ENCODE measurements around the gene MON1B.
"Not testable (repeated sequence)": the region's sequence is repeated elsewhere in the genome, so short reads cannot be mapped to it uniquely, and the experiment has no call there.

Gene MON1B

DNA sequence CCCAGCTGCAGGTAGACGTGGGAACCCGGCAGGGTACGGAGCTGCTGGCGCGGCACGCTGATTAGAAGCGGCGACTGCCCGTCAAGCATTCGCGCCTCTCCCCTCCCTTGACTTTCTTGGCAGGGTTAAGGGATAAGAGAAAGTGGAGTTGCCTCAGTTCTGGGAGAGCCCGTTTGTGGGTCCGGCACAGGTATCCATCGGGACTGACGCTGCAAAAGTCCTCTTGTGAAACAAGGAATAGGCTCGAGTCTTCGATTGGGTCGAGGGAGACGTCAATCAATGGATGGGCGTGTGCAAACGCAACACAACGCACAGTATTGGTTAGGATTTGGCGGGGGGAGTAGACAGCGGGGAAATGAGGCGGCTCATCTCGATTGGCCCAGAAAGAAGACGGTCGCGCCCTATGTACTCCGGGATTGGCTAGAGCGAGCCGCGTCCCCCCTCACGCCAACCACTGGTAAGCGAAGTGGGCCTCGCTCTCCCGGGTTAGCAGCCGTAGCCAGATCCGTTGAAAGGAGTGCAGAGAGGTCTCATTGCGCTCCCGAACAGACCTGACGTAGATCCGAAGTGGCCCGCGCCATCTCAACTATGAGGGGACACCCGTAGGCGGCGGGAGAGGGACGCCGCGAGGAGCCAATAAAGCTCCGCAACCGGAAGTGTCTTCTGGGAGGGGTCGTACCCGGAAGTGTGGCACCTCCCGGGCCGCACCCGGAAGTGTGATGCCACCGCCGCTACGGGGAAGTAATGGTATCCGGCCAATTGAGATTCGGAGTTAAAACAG is at the start of gene MON1B:
Gene MON1B, plus strand, starts transcription at position 713 of the 781 bp plus-strand sequence. CDS start 296 bp downstream, outside the sequence.
- FAIRE-seq (peak; percentile 98), DNase-seq (ENCODE audit: insufficient read length, low spot score) (peak; percentile 86)

GRCh38 chr16:77143364-77143763 is 47.6 kb upstream of the MON1B start:
- no peak for FAIRE-seq
- no peak for DNase-seq (ENCODE audit: insufficient read length, low spot score)

GRCh38 chr16:77148121-77148520 is 42.9 kb upstream of the MON1B start:
- FAIRE-seq (no peak), DNase-seq (ENCODE audit: insufficient read length, low spot score) (no peak)

GRCh38 chr16:77157346-77158058 is 33.5 kb upstream of the MON1B start:
- DNase-seq (ENCODE audit: insufficient read length, low spot score) (no peak), FAIRE-seq (no peak)

GRCh38 chr16:77158293-77158692 is 32.7 kb upstream of the MON1B start:
- no peak for FAIRE-seq
- DNase-seq (ENCODE audit: insufficient read length, low spot score), result no peak

DNA sequence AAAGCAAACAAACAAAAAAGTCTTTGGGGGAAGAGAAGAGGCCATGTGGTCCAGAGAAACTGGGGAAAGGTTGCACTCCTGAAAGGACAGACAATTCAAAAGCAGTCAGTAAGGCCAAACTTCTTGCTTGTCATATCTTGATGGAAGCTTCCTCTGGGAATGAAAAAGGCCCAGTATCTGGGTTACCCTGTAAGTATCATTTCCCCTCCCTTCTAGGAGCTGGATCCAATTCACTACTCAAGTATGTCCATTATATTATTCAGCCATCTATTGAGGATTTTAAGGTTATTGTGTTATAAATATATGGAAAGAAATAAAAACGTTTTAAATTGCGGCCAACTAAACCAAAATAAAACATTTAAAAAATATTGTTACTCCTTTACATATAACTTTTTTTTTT is 26.0 kb upstream of the MON1B start:
- FAIRE-seq (no peak), DNase-seq (ENCODE audit: insufficient read length, low spot score) (no peak)

DNA sequence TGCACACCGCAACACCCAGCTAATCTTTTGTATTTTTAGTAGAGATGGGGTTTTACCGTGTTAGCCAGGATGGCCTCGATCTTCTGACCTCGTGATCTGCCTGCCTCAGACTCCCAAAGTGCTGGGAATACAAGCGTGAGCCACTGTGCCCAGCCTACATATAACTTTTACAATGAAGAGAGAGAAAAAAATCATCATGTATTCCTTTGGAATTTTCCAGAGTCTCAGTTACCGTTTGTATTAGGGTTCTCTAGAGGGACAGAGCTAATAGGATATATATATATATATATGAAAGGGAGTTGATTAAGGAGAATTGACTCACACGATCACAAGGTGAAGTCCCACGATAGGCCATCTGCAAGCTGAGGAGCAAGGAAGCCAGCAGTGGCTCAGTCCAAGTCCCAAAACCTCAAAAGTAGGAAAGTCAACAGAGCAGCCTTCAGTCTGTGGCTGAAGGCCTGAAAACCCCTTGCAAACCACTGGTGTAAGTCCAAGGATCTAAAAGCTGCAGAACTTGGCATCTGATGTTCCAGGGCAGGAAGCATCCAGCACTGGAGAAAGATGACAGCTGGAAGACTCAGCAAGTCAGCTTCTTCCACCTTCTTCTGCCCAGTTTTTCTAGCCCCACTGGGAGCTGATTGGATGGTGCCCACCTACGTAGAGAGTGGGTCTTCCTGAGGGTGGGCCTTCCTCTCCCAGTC is 25.3 kb upstream of the MON1B start:
- not testable (repeated sequence) for DNase-seq (ENCODE audit: insufficient read length, low spot score); FAIRE-seq

GRCh38 chr16:77166726-77167125 is 24.3 kb upstream of the MON1B start:
- DNase-seq (ENCODE audit: insufficient read length, low spot score) (no peak), FAIRE-seq (no peak)

DNA sequence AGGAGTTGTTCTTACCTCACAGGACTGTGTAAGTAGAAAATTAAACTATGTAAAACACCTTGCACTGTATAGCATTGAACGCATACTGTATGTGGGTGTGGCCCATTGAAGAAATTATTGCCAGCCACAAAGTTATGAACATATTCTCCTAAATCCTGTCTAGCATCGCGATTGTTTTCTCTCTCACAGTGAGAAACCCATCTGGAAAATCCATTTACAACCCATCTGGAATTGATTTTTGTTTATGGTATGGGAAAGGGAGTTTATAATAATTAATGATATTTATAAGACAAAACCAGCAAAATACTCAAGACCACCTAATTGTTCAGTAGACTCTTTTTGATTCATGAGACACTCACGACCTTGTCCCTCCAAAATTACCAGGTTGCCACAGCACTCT is 22.1 kb upstream of the MON1B start:
- DNase-seq (ENCODE audit: insufficient read length, low spot score) (no peak), FAIRE-seq (no peak)

GRCh38 chr16:77169650-77170236 is 21.2 kb upstream of the MON1B start:
- peak; percentile 35 for DNase-seq (ENCODE audit: insufficient read length, low spot score)
- FAIRE-seq, result no peak

GRCh38 chr16:77170805-77171204 is 20.2 kb upstream of the MON1B start:
- no peak for DNase-seq (ENCODE audit: insufficient read length, low spot score)
- no peak for FAIRE-seq

DNA sequence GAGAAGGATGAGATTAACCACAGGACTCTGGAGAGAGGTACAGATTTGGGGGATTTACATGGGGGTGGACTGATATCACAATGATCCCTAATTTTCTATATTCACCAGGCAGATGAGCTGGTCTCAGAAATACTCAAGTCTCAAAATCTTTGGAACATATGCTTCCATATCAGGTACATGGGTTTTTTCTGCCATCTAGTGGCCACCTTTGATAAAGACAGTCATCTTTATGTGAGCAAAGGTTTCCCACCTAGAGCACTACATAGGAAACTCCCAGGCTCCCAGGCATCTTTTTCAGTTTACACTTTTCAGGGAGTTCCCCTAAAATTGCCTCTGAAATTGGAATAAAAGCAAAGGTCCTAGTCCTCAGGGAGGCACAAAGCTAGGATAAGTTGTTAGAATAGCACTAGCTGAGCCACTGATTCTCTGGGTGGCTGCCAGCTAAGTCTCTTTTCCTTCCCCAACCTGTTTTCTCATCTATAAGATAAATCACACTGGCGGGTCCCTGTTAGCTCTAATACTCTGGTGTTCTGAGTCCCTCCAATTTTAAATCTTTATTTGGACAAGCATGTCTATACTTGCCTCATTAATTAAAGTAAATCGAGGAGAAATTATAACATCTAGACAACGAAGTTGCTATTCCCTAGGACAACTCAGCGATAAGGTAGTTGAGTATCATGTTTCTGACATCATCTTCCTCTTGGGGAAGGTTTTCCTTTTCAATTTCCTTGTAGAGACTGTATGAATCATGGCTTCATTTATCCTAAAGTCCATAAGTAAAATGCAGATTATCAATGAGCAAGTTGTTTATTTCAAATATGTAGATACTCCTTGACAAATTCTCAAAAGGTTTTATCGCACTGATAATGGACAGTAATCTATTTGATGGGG is 19.0 kb upstream of the MON1B start:
- FAIRE-seq, result peak; percentile 87
- DNase-seq (ENCODE audit: insufficient read length, low spot score), result no peak

GRCh38 chr16:77172951-77173350 is 18.0 kb upstream of the MON1B start:
- FAIRE-seq (no peak), DNase-seq (ENCODE audit: insufficient read length, low spot score) (no peak)

DNA sequence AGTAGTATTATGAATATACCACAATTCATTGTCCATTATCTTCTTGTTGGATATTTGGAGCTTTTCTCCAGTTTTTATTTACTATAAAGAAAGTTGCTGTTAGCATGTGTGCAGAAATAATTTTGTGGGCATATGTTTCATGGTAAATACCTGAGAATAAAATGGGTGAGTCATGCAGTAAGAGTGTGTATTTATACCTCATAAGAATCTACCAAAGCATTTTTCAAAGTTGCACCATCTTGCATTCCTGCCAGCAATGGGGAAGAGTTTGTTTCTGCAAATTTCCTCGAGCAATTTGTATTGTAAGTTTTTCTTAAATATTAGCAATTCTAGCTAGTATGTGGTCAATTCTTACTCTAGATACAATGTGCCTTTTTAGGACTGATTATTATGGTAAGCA is 7.9 kb upstream of the MON1B start:
- no peak for FAIRE-seq
- no peak for DNase-seq (ENCODE audit: insufficient read length, low spot score)

- FAIRE-seq; DNase-seq (ENCODE audit: insufficient read length, low spot score): not testable (repeated sequence)
These were observed 4.7 kb upstream of the MON1B start for GRCh38 chr16:77186298-77186697.

GRCh38 chr16:77190190-77190477 is 856 bp upstream of the MON1B start:
- FAIRE-seq, result peak; percentile 4
- DNase-seq (ENCODE audit: insufficient read length, low spot score), result no peak

GRCh38 chr16:77191259-77191969 is 424 bp downstream of the MON1B start:
- FAIRE-seq (peak; percentile 53), DNase-seq (ENCODE audit: insufficient read length, low spot score) (no peak)

- FAIRE-seq, result no peak
These were observed 2.4 kb downstream of the MON1B start for GRCh38 chr16:77193377-77193776.

GRCh38 chr16:77194295-77195231 is 3.6 kb downstream of the MON1B start:
- no peak for DNase-seq (ENCODE audit: insufficient read length, low spot score)
- FAIRE-seq, result no peak

More at GRCh38 chr16:77193377-77193776, 2.4 kb downstream of the MON1B start:
- no peak for DNase-seq (ENCODE audit: insufficient read length, low spot score)
